DOHH2 (cell line): ENCODE data around the gene MYZAP.

Source experiments
- H3F3A ChIP-seq: fragments of 200-600 bp; sonication (generic), shearing (Covaris generic); 2 replicates; pipeline ENCODE4 v1.6.0; 2016; ENCODE audit warnings: antibody characterized with exemption, mild to moderate bottlenecking; ENCODE audit not compliant: control insufficient read depth, insufficient read depth
- H3K27ac ChIP-seq: fragments of 200-600 bp; sonication (generic); 2 replicates; pipeline ENCODE4 v1.5.1; 2014; ENCODE audit warnings: low read depth, mild to moderate bottlenecking, low read length, moderate library complexity
- H3K27me3 ChIP-seq: fragments of 200-600 bp; sonication (generic); 2 replicates; pipeline ENCODE4 v1.6.1; 2014; ENCODE audit warnings: mild to moderate bottlenecking, low read length, mixed read lengths; ENCODE audit not compliant: control insufficient read depth
- H3K36me3 ChIP-seq: fragments of 200-600 bp; sonication (generic); 2 replicates; pipeline ENCODE4 v1.6.1; 2014; ENCODE audit warnings: mild to moderate bottlenecking, low read length, moderate library complexity, mixed read lengths; ENCODE audit not compliant: control insufficient read depth
- H3K4me1 ChIP-seq: fragments of 200-600 bp; sonication (generic); 2 replicates; pipeline ENCODE4 v1.6.1; 2014; ENCODE audit warnings: mild to moderate bottlenecking, low read length, mixed read lengths; ENCODE audit not compliant: control insufficient read depth
- H3K4me2 ChIP-seq: fragments of 200-600 bp; sonication (generic); 2 replicates; pipeline ENCODE4 v1.6.0; 2014; ENCODE audit warnings: mild to moderate bottlenecking, low read length, moderate library complexity
- H3K4me3 ChIP-seq: fragments of 200-600 bp; sonication (generic); 2 replicates; pipeline ENCODE4 v1.5.1; 2014; ENCODE audit warnings: mild to moderate bottlenecking, low read length, mixed read lengths
- H3K79me2 ChIP-seq: fragments of 200-600 bp; sonication (generic); 2 replicates; pipeline ENCODE4 v1.6.1; 2014; ENCODE audit warnings: mild to moderate bottlenecking, low read length, mixed read lengths; ENCODE audit not compliant: control insufficient read depth
- H3K9me2 ChIP-seq: fragments of 200-600 bp; sonication (generic); replicated peaks from 2 replicates; pipeline ENCODE4 v1.6.1; 2014; ENCODE audit warnings: mild to moderate bottlenecking, low read length, mixed read lengths; ENCODE audit not compliant: control insufficient read depth
- H3K9me3 ChIP-seq: fragments of 200-600 bp; sonication (generic); 2 replicates; pipeline ENCODE4 v1.6.1; 2014; ENCODE audit warnings: antibody characterized with exemption, low read length, mixed read lengths; ENCODE audit not compliant: control insufficient read depth, insufficient read depth
- H4K20me1 ChIP-seq: fragments of 200-600 bp; sonication (generic); 2 replicates; pipeline ENCODE4 v1.6.0; 2014; ENCODE audit warnings: low read depth, mild to moderate bottlenecking, antibody characterized with exemption, low read length, moderate library complexity; ENCODE audit not compliant: control insufficient read depth, insufficient read depth
- EZH2phosphoT487 ChIP-seq: fragments of 200-600 bp; sonication (generic); IDR thresholded peaks from 2 replicates; pipeline ENCODE4 v1.6.1; 2017; ENCODE audit warnings: borderline replicate concordance, mild to moderate bottlenecking, antibody characterized with exemption, low read length, moderate library complexity, mixed read lengths
- TF ChIP-seq, protein P1 (sequence below): fragments of 200-600 bp; sonication (generic); IDR thresholded peaks from one replicate; pipeline ENCODE4 v1.5.1; 2014; ENCODE audit warnings: antibody characterized with exemption, mild to moderate bottlenecking, low read depth, low read length; ENCODE audit not compliant: poor library complexity, severe bottlenecking

The MYZAP gene

GRCh38 chr15:57556040-57556439, 35.7 kb upstream of the MYZAP start:
- H3K27ac ChIP-seq: no peak overlapping the region
- TF ChIP-seq, protein P1, sequence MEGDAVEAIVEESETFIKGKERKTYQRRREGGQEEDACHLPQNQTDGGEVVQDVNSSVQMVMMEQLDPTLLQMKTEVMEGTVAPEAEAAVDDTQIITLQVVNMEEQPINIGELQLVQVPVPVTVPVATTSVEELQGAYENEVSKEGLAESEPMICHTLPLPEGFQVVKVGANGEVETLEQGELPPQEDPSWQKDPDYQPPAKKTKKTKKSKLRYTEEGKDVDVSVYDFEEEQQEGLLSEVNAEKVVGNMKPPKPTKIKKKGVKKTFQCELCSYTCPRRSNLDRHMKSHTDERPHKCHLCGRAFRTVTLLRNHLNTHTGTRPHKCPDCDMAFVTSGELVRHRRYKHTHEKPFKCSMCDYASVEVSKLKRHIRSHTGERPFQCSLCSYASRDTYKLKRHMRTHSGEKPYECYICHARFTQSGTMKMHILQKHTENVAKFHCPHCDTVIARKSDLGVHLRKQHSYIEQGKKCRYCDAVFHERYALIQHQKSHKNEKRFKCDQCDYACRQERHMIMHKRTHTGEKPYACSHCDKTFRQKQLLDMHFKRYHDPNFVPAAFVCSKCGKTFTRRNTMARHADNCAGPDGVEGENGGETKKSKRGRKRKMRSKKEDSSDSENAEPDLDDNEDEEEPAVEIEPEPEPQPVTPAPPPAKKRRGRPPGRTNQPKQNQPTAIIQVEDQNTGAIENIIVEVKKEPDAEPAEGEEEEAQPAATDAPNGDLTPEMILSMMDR: no peak
- TF ChIP-seq EZH2phosphoT487: no peak
- H3K79me2 ChIP-seq: no peaks in the 10 kb centered on the region
- H3K27me3 ChIP-seq: 0 out of 2 replicates have a peak, but pooled peaks cover 3% of the 10 kb centered on the region
- no peaks in the 10 kb centered on the region for H3K4me1 ChIP-seq
- H3K9me2 ChIP-seq: no peaks in the 10 kb centered on the region
- H3F3A ChIP-seq: no peaks in the 10 kb centered on the region
- peaks cover 2% of the 10 kb centered on the region; the same call in 1 of the 2 replicates for H4K20me1 ChIP-seq
- no peaks in the 10 kb centered on the region for H3K9me3 ChIP-seq
- no peaks in the 10 kb centered on the region for H3K36me3 ChIP-seq
- no peak overlapping the region for H3K4me2 ChIP-seq
- H3K4me3 ChIP-seq: no peak overlapping the region

- no peak overlapping the region for H3K27ac ChIP-seq
- H3K36me3 ChIP-seq: no peaks in the 10 kb centered on the region
- no peaks in the 10 kb centered on the region for H3K9me2 ChIP-seq
- H3K4me2 ChIP-seq: no peak overlapping the region
- peaks cover 3% of the 10 kb centered on the region; the same call in 1 of the 2 replicates for H3K27me3 ChIP-seq
- H3K9me3 ChIP-seq: no peaks in the 10 kb centered on the region
- peaks cover 4% of the 10 kb centered on the region; the same call in 1 of the 2 replicates for H3K4me1 ChIP-seq
- H3K79me2 ChIP-seq: no peaks in the 10 kb centered on the region
- H3F3A ChIP-seq: no peaks in the 10 kb centered on the region
- TF ChIP-seq, protein P1: no peak
- no peak for TF ChIP-seq EZH2phosphoT487
- H3K4me3 ChIP-seq: no peak overlapping the region
- peaks cover 2% of the 10 kb centered on the region; the same call in 1 of the 2 replicates for H4K20me1 ChIP-seq
These were observed 34.4 kb upstream of the MYZAP start for GRCh38 chr15:57557267-57557666.

- peaks cover 8% of the 10 kb centered on the region; the same call in 1 of the 2 replicates for H3K27me3 ChIP-seq
- no peaks in the 10 kb centered on the region for H3K36me3 ChIP-seq
- no peak overlapping the region for H3K27ac ChIP-seq
- H3K4me1 ChIP-seq: peaks cover 4% of the 10 kb centered on the region; the same call in 1 of the 2 replicates
- H4K20me1 ChIP-seq: peaks cover 2% of the 10 kb centered on the region; the same call in 1 of the 2 replicates
- no peak overlapping the region for H3K4me2 ChIP-seq
- TF ChIP-seq EZH2phosphoT487: no peak
- TF ChIP-seq, protein P1: no peak
- H3K9me3 ChIP-seq: no peaks in the 10 kb centered on the region
- no peaks in the 10 kb centered on the region for H3F3A ChIP-seq
- H3K4me3 ChIP-seq: no peak overlapping the region
- no peaks in the 10 kb centered on the region for H3K9me2 ChIP-seq
- no peaks in the 10 kb centered on the region for H3K79me2 ChIP-seq
These were observed 33.9 kb upstream of the MYZAP start for GRCh38 chr15:57557810-57558209.
